Heart left ventricle (tissue), 16 donors: ENCODE results near the gene CHID1. TPM values are rescaled to one million over a fixed set of nuclear protein-coding genes. Genes with fewer than 3 reads are reported as not detected.

Experiments used
- ATAC-seq, 4 donors: fragments of 200-7000 bp; cut with Tn5 transposase; one replicate each; pipeline ENCODE4 v1.9.1; 2020 to 2022; ENCODE audit warnings: moderate library complexity in 4 of 4, mild to moderate bottlenecking in 3 of 4, moderate number of reproducible peaks in 1 of 4
- DNase-seq, 5 donors: peaks; one replicate each; pipeline ENCODE4 v3.0.0-alpha.2; 2020
- H3K27ac ChIP-seq, 12 donors: fragments of 200-600 bp; sonication (generic) in 4 of 12; one replicate each; pipeline versions ENCODE4 v1.5.0 to v1.8.0; 2016 to 2022; ENCODE audit warnings: mild to moderate bottlenecking in 2 of 12
- H3K27me3 ChIP-seq, 9 donors: fragments of 200-600 bp; sonication (generic) in 2 of 9; one replicate each; pipeline versions ENCODE4 v1.5.1 to v1.8.0; 2016 to 2022; ENCODE audit warnings: mild to moderate bottlenecking in 3 of 9
- H3K36me3 ChIP-seq, 9 donors: fragments of 200-600 bp; sonication (generic) in 2 of 9; one replicate each; pipeline versions ENCODE4 v1.5.0 to v1.8.0; 2018 to 2022; ENCODE audit warnings: mild to moderate bottlenecking in 2 of 9
- H3K4me1 ChIP-seq, 12 donors: fragments of 200-600 bp; sonication (generic) in 4 of 12; one replicate each; pipeline versions ENCODE4 v1.5.0 to v1.8.0; 2016 to 2022; ENCODE audit warnings: mild to moderate bottlenecking in 3 of 12
- H3K4me3 ChIP-seq, 12 donors: fragments of 200-600 bp; sonication (generic) in 4 of 12; one replicate each; pipeline versions ENCODE4 v1.5.0 to v1.8.0; 2017 to 2022; ENCODE audit warnings: mild to moderate bottlenecking in 9 of 12, moderate library complexity in 4 of 12
- H3K9me3 ChIP-seq, 12 donors: fragments of 200-600 bp; sonication (generic) in 4 of 12; one replicate each; pipeline versions ENCODE4 v1.5.0 to v1.8.0; 2016 to 2022; ENCODE audit warnings: mild to moderate bottlenecking in 1 of 12
- CTCF ChIP-seq, 12 donors: fragments of 200-600 bp; sonication (generic) in 4 of 12; IDR thresholded peaks; one replicate each; pipeline versions ENCODE4 v1.5.0 to v1.8.0; 2018 to 2022; ENCODE audit warnings: antibody characterized with exemption in 12 of 12, mild to moderate bottlenecking in 5 of 12
- POLR2A ChIP-seq, 2 donors: fragments of 450-650 bp; IDR thresholded peaks; one replicate each; pipeline ENCODE4 v1.6.1; 2017; ENCODE audit warnings: antibody characterized with exemption in 2 of 2, mild to moderate bottlenecking in 2 of 2, moderate library complexity in 2 of 2
- whole genome bisulfite sequencing, 4 donors: extraction: QIAGEN DNeasy Blood & Tissue Kit in 2 of 4; methylation state at CpG; one replicate each; pipeline versions ENCODE4 v1.1.5 to v1.1.7; 2013 to 2018; 5-methylcytosine and 5-hydroxymethylcytosine counted together
- intact Hi-C, 10 donors: fragments of 100-400 bp; cut with DNase I; formaldehyde crosslinking; loops; one replicate each; pipeline versions ENCODE4 v1.11.1 to v1.14.2; 2022
- polyA plus RNA-seq, 2 donors: library from polyadenylated mRNA; stranded (reverse); fragments of 200-250 nt; gene quantifications; one replicate each; pipeline ENCODE4 v1.2.3, GENCODE V29; 2013
- total RNA-seq, 9 donors: library from RNA; depleted of rRNA in 2 of 9; stranded (reverse); fragments of >200 nt in 2 of 9; fragmentation: NEBNext Ultra II Directional in 3 of 9; extraction: Animal tissue kit (Norgen Biotek cat#: 25700) in 3 of 9; gene quantifications; one replicate each; pipeline versions ENCODE4 v1.1.0 to v1.2.4, GENCODE V29; 2016 to 2023
- donor health status: ischemic (EF 13 %, LVEDD 7.1; RV severe dilation, severe dysfunction).
- donor health status: healthy with polysubstance abuse.
- donor health status: DM: no; HTN: yes; CAD: no.
- donor health status: DM: no; HTN: no; CAD: no.
- donor health status: ischemic (EF 25% LVEDD 6.9; RV normal size, moderate dysfunction).
- donor health status: ischemic (EF 25% LVEDD 5.7; RV mildly dilated, moderate dysfunction).
- donor health status: healthy.
- donor health status: DM: yes; HTN: yes; CAD: no.
- donor health status: ischemic (EF 35%, LVEDD 5.7; RV mildly dilated, moderate dysfunction).
- donor health status: nonischemic (EF 11% LVEDD 7.7; RV severe dilation, severe dysfunction).
- donor health status: DM: yes; HTN: yes; CAD: no.
- donor health status: PGD.
- donor health status: ischemic (EF 29% LVEDD 5.4; RV normal size, mild dysfunction).
- donor health status: nonischemic (EF 23%, LVEDD 6.1; RV moderate dilation, normal function).

Gene CHID1
- total and polyA plus RNA-seq, 11 donors, result 30.8 to 87.7 (median 55.3) TPM

GRCh38 chr11:888310-889212, 22.0 kb downstream of the CHID1 start:
- H3K27ac ChIP-seq, result no peak overlapping the region
- TF ChIP-seq CTCF (IDR thresholded peaks at IDR 0.05) (no peak), POLR2A (IDR thresholded peaks at IDR 0.05) (no peak)
- intact Hi-C loops, result no loop called here
- no peak for ATAC-seq
- no peaks in the 10 kb centered on the region for H3K27me3 ChIP-seq
- H3K4me1 ChIP-seq, result no peaks in the 10 kb centered on the region
- H3K36me3 ChIP-seq, result peaks cover 0 to 22% (median 0%) of the 10 kb centered on the region in 9 donors
- H3K9me3 ChIP-seq, result no peaks in the 10 kb centered on the region
- DNase-seq, result no peak
- 92 to 93% (median 93%) methylated on average over 34 to 45 of the region's 45 CpGs for WGBS, 4 donors
- no peak overlapping the region for H3K4me3 ChIP-seq

DNA sequence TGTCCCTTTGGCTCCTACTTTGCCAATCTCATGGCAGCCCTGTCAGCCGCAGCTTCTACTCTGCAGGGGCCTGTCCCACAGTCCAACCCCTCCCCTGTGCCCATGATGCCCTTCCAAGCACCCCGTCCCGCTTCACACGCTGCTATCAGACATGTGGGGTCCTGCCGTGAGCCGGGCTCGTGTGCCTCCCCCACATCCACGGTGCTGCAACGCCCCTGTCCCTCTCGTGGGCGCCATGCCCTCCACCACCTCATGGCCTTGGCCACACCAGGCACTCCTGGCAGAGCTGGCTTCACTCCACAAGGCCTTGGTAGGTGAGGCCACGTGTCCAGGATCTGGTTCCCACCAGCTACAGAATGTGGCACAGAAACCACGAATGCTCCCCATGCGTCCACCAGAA, 23.0 kb downstream of the CHID1 start:
- DNase-seq, result no peak

DNA sequence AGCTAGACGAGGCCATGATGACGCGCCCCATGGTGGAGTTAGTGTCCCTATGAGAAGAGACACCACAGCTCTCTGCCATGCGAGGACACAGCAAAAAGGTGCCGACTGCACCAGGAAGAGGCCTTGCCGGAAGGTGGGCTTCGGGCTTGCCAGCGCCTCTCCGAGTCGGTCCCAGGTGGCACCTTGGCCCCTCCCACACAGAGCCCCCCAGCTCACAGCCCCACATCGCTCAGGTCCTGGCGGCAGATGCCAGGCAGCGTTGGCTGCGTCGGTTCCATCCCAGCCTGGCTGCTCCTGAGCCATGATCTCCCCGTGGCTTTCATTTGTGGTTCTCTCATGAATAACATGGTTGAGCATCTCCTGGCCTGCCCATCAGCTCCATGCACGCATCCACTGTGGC, 24.0 kb downstream of the CHID1 start:
- Histone ChIP-seq H3K36me3 (peaks cover 0 to 39% (median 17%) of the 10 kb centered on the region in 9 donors), H3K9me3 (no peaks in the 10 kb centered on the region), H3K27ac (no peak overlapping the region), H3K27me3 (no peaks in the 10 kb centered on the region), H3K4me3 (no peak overlapping the region), H3K4me1 (no peaks in the 10 kb centered on the region)
- intact Hi-C loops, result no loop called here
- DNase-seq, result no peak
- ATAC-seq, result no peak
- WGBS, 4 donors, result 94 to 97% (median 97%) methylated on average over 15 to 17 of the region's 17 CpGs
- TF ChIP-seq POLR2A (IDR thresholded peaks at IDR 0.05), result no peak
- no peak for TF ChIP-seq CTCF (IDR thresholded peaks at IDR 0.05)

More for the DNA sequence above, 23.0 kb downstream of the CHID1 start:
- Histone ChIP-seq H3K27me3 (no peaks in the 10 kb centered on the region), H3K4me1 (no peaks in the 10 kb centered on the region), H3K9me3 (no peaks in the 10 kb centered on the region), H3K27ac (no peak overlapping the region), H3K36me3 (peaks cover 0 to 31% (median 6%) of the 10 kb centered on the region in 9 donors), H3K4me3 (no peak overlapping the region)
- intact Hi-C loops, result no loop called here
- 82 to 94% (median 91%) methylated on average over 6 to 14 of the region's 14 CpGs for WGBS, 4 donors
- TF ChIP-seq POLR2A (IDR thresholded peaks at IDR 0.05) (no peak), CTCF (IDR thresholded peaks at IDR 0.05) (no peak)
- ATAC-seq, result no peak

DNA sequence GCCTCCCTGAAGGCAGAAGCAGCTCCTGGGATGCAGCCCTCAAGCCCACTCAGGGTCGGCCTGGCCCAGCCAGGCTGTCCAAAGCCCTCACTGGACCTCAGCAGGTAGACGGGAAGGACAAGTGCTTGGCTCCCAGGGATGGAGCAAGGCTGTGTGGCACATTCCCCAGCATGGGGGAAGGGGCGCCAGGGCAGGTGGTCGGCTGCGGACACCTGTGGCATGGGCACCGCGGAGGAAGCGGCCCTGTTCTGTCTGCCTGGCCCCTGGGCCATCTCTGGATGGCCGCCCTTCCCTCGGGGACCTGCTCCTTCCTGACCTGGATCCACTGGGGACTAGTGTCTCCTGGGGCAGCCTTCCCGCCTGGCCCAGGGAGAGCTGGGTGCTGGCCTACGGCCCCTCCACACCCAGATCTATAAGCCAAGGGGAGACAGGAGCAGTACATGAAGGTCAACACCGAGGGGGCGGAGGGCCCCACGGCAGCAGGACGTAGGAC, 26.0 kb downstream of the CHID1 start:
- Histone ChIP-seq H3K9me3 (no peaks in the 10 kb centered on the region), H3K36me3 (peaks cover 0 to 38% (median 17%) of the 10 kb centered on the region in 9 donors), H3K27ac (no peak overlapping the region), H3K4me3 (no peak overlapping the region), H3K4me1 (no peaks in the 10 kb centered on the region), H3K27me3 (no peaks in the 10 kb centered on the region)
- TF ChIP-seq POLR2A (IDR thresholded peaks at IDR 0.05) (no peak), CTCF (IDR thresholded peaks at IDR 0.05) (no peak)
- intact Hi-C loops, result no loop called here
- DNase-seq, result no peak
- ATAC-seq, result no peak
- 81 to 88% (median 87%) methylated on average over 7 to 16 of the region's 16 CpGs for WGBS, 4 donors
